GM21360 (cell line): Measurements from ENCODE around the gene GOLGA8K.
"Not testable (repeated sequence)": the region's sequence is repeated elsewhere in the genome, so short reads cannot be mapped to it uniquely, and the experiment has no call there.

Experiments used
- ATAC-seq: cut with Tn5 transposase; IDR thresholded peaks from one replicate; pipeline ENCODE4 v1.9.1; 2021; ENCODE audit warnings: mild to moderate bottlenecking, moderate library complexity; ENCODE audit not compliant: unreplicated experiment

Gene GOLGA8K

GRCh38 chr15:32403192-32403591, at the start of gene GOLGA8K:
TSS of gene GOLGA8K (minus strand) at chr15:32403292. CDS start at chr15:32403194, 98 bp downstream.
- not testable (repeated sequence) for ATAC-seq

- ATAC-seq, result not testable (repeated sequence)
Measured at GRCh38 chr15:32440445-32440977, 37.4 kb upstream of the GOLGA8K start.

GRCh38 chr15:32434102-32434963, 31.2 kb upstream of the GOLGA8K start:
- ATAC-seq, result not testable (repeated sequence)

GRCh38 chr15:32427635-32428034, 24.5 kb upstream of the GOLGA8K start:
- not testable (repeated sequence) for ATAC-seq

GRCh38 chr15:32426511-32426910, 23.4 kb upstream of the GOLGA8K start:
- ATAC-seq, result not testable (repeated sequence)

GRCh38 chr15:32407903-32408302, 4.8 kb upstream of the GOLGA8K start:
- not testable (repeated sequence) for ATAC-seq

GRCh38 chr15:32396522-32396921, 6.6 kb downstream of the GOLGA8K start:
- not testable (repeated sequence) for ATAC-seq

GRCh38 chr15:32394745-32395144, 8.3 kb downstream of the GOLGA8K start:
- ATAC-seq, result not testable (repeated sequence)

- ATAC-seq, result not testable (repeated sequence)
Measured at GRCh38 chr15:32388050-32388648, 14.9 kb downstream of the GOLGA8K start.

- ATAC-seq, result not testable (repeated sequence)
Measured at GRCh38 chr15:32385823-32386495, 17.1 kb downstream of the GOLGA8K start.

- ATAC-seq, result not testable (repeated sequence)
Measured at GRCh38 chr15:32374185-32374584, 28.9 kb downstream of the GOLGA8K start.

- ATAC-seq, result not testable (repeated sequence)
Measured at GRCh38 chr15:32373707-32374106, 29.4 kb downstream of the GOLGA8K start.

- ATAC-seq, result not testable (repeated sequence)
Measured at GRCh38 chr15:32372075-32372474, 31.0 kb downstream of the GOLGA8K start.

GRCh38 chr15:32370526-32370925, 32.6 kb downstream of the GOLGA8K start:
- not testable (repeated sequence) for ATAC-seq

- ATAC-seq, result not testable (repeated sequence)
Measured at GRCh38 chr15:32370064-32370463, 33.0 kb downstream of the GOLGA8K start.

- not testable (repeated sequence) for ATAC-seq
Measured at GRCh38 chr15:32366492-32366891, 36.6 kb downstream of the GOLGA8K start.

- ATAC-seq, result not testable (repeated sequence)
Measured at GRCh38 chr15:32365955-32366354, 37.1 kb downstream of the GOLGA8K start.

- not testable (repeated sequence) for ATAC-seq
Measured at GRCh38 chr15:32364944-32365343, 38.1 kb downstream of the GOLGA8K start.

GRCh38 chr15:32363449-32363848, 39.6 kb downstream of the GOLGA8K start:
- ATAC-seq, result not testable (repeated sequence)

- not testable (repeated sequence) for ATAC-seq
Measured at GRCh38 chr15:32361662-32362061, 41.4 kb downstream of the GOLGA8K start.

- not testable (repeated sequence) for ATAC-seq
Measured at GRCh38 chr15:32358462-32358861, 44.6 kb downstream of the GOLGA8K start.
